Tongue (tissue), 2 donors: ENCODE data around the gene SULT1C4. TPM values are rescaled to one million over a fixed set of nuclear protein-coding genes. Genes with fewer than 3 reads are reported as not detected.

Experiments
- DNase-seq: peaks from one replicate; pipeline ENCODE4 v3.0.0-alpha.2; 2015
- total RNA-seq: library from RNA; depleted of rRNA; stranded (reverse); fragments of >200 nt; gene quantifications from one replicate; pipeline ENCODE4 v1.2.3, GENCODE V29; 2014

The SULT1C4 gene
- total RNA-seq, 1 donor from 2014 or later, result 34.4 TPM

GRCh38 chr2:108370080-108370479, 7.7 kb upstream of the SULT1C4 start:
- peak; percentile 30 for DNase-seq

GRCh38 chr2:108376774-108377173, 980 bp upstream of the SULT1C4 start:
- DNase-seq, result no peak

GRCh38 chr2:108377401-108377800, 353 bp upstream of the SULT1C4 start:
- no peak for DNase-seq

- peak; percentile 25 for DNase-seq
Observed at GRCh38 chr2:108378851-108379250, 1.1 kb downstream of the SULT1C4 start.

GRCh38 chr2:108382196-108382595, 4.4 kb downstream of the SULT1C4 start:
- peak; percentile 21 for DNase-seq

- no peak for DNase-seq
Observed at GRCh38 chr2:108383146-108383830, 5.5 kb downstream of the SULT1C4 start.

- DNase-seq, result no peak
Observed at GRCh38 chr2:108384662-108385393, 7.1 kb downstream of the SULT1C4 start.

GRCh38 chr2:108385411-108386071, 7.8 kb downstream of the SULT1C4 start:
- DNase-seq, result no peak

GRCh38 chr2:108388045-108388444, 10.3 kb downstream of the SULT1C4 start:
- DNase-seq, result no peak

GRCh38 chr2:108390340-108390739, 12.6 kb downstream of the SULT1C4 start:
- no peak for DNase-seq

GRCh38 chr2:108392029-108392428, 14.3 kb downstream of the SULT1C4 start:
- DNase-seq, result no peak

GRCh38 chr2:108393197-108393596, 15.4 kb downstream of the SULT1C4 start:
- no peak for DNase-seq

- DNase-seq, result no peak
Observed at GRCh38 chr2:108395155-108395554, 17.4 kb downstream of the SULT1C4 start.

- no peak for DNase-seq
Observed at GRCh38 chr2:108396845-108397244, 19.1 kb downstream of the SULT1C4 start.

GRCh38 chr2:108399479-108399878, 21.7 kb downstream of the SULT1C4 start:
- DNase-seq, result no peak

GRCh38 chr2:108401800-108402199, 24.0 kb downstream of the SULT1C4 start:
- no peak for DNase-seq

- peak; percentile 2 for DNase-seq
Observed at GRCh38 chr2:108403494-108403893, 25.7 kb downstream of the SULT1C4 start.

- no peak for DNase-seq
Observed at GRCh38 chr2:108404784-108405397, 27.1 kb downstream of the SULT1C4 start.

GRCh38 chr2:108407864-108408729, 30.3 kb downstream of the SULT1C4 start:
- DNase-seq, result no peak

- DNase-seq, result no peak
Observed at GRCh38 chr2:108409768-108410167, 32.0 kb downstream of the SULT1C4 start.

GRCh38 chr2:108412995-108413710, 35.4 kb downstream of the SULT1C4 start:
- no peak for DNase-seq
